IMR-90 (cell line): Measurements from ENCODE around the gene AKNA. TPM values are rescaled to one million over a fixed set of nuclear protein-coding genes. Genes with fewer than 3 reads are reported as not detected.

Source experiments
- ATAC-seq: fragments of 200-7000 bp; cut with Tn5 transposase; 2 replicates; pipeline ENCODE4 v1.9.1; 2020; ENCODE audit warnings: low read depth, mild to moderate bottlenecking, moderate library complexity
- BruUV-seq: library from RNA; stranded (reverse); fragments of 400-500 nt; replicated peaks from 2 replicates; lab custom pipeline; 2021; lab: Mats Ljungman, UMichigan
- CTCF ChIA-PET: fragments of 300-600 bp; formaldehyde crosslinking; extraction: SDS; loops from one replicate; lab custom pipeline; 2021; ENCODE audit warnings: antibody characterized with exemption; lab: Yijun Ruan, JAX
- POLR2A ChIA-PET: fragments of 300-600 bp; sonication (Branson Sonifier 250); formaldehyde crosslinking; loops from one replicate; lab custom pipeline; 2022; ENCODE audit warnings: antibody characterized with exemption; ENCODE audit not compliant: unreplicated experiment; lab: Charles Lee
- DNase-seq: peaks from one replicate; pipeline ENCODE4 v3.0.0; 2013
- H2AFZ ChIP-seq: replicated peaks from 2 replicates; pipeline ENCODE3; 2013; ENCODE audit warnings: low read length, mild to moderate bottlenecking; ENCODE audit not compliant: poor library complexity
- H2AK5ac ChIP-seq: 2 replicates; pipeline ENCODE4 v1.6.1; 2013; ENCODE audit warnings: low read depth, low read length, inconsistent platforms
- H2AK9ac ChIP-seq: replicated peaks from 2 replicates; pipeline ENCODE3; 2013; ENCODE audit warnings: mild to moderate bottlenecking, low read depth, low read length, moderate library complexity; ENCODE audit not compliant: poor library complexity
- H2BK120ac ChIP-seq: 2 replicates; pipeline ENCODE4 v1.6.1; 2013; ENCODE audit warnings: low read depth, low read length, inconsistent platforms
- H2BK15ac ChIP-seq: 3 replicates; pipeline ENCODE4 v1.6.1; 2013; ENCODE audit warnings: low read depth, low read length, inconsistent platforms
- H2BK20ac ChIP-seq: 2 replicates; pipeline ENCODE4 v1.6.1; 2013; ENCODE audit warnings: low read depth, mild to moderate bottlenecking, inconsistent platforms, low read length, moderate library complexity
- H2BK5ac ChIP-seq: 2 replicates; pipeline ENCODE4 v1.6.1; 2013; ENCODE audit warnings: mild to moderate bottlenecking, low read depth, low read length, inconsistent platforms; ENCODE audit not compliant: poor library complexity, severe bottlenecking
- H3K14ac ChIP-seq: replicated peaks from 2 replicates; pipeline ENCODE4 v1.6.1; 2013; ENCODE audit warnings: low read depth, low read length, inconsistent platforms
- H3K18ac ChIP-seq: 2 replicates; pipeline ENCODE4 v1.6.1; 2013; ENCODE audit warnings: low read depth, low read length, control low read depth
- H3K23ac ChIP-seq: 2 replicates; pipeline ENCODE4 v1.6.1; 2013; ENCODE audit warnings: low read depth, low read length, inconsistent platforms
- H3K27ac ChIP-seq: 2 replicates; pipeline ENCODE4 v1.5.1; 2013; ENCODE audit warnings: mild to moderate bottlenecking, control low read depth, low read length; ENCODE audit not compliant: insufficient read depth
- H3K27me3 ChIP-seq: 2 replicates; pipeline ENCODE4 v1.6.1; 2013; ENCODE audit warnings: low read length; ENCODE audit not compliant: control insufficient read depth, insufficient read depth
- H3K36me3 ChIP-seq: 2 replicates; pipeline ENCODE4 v1.6.1; 2013; ENCODE audit warnings: low read length, mixed read lengths; ENCODE audit not compliant: control insufficient read depth, insufficient read depth
- H3K4ac ChIP-seq: 2 replicates; pipeline ENCODE4 v1.6.1; 2013; ENCODE audit warnings: low read depth, low read length, inconsistent platforms
- H3K4me1 ChIP-seq: 2 replicates; pipeline ENCODE4 v1.6.1; 2013; ENCODE audit warnings: low read length, mixed read lengths; ENCODE audit not compliant: control insufficient read depth, insufficient read depth
- H3K4me2 ChIP-seq: 2 replicates; pipeline ENCODE4 v1.6.1; 2013; ENCODE audit warnings: low read depth, mild to moderate bottlenecking, control low read depth, low read length, moderate library complexity
- H3K4me3 ChIP-seq: 2 replicates; pipeline ENCODE4 v1.5.1; 2013; ENCODE audit warnings: low read depth, mild to moderate bottlenecking, control low read depth, low read length, moderate library complexity; ENCODE audit not compliant: insufficient read depth
- H3K56ac ChIP-seq: 2 replicates; pipeline ENCODE4 v1.6.1; 2013; ENCODE audit warnings: low read length, inconsistent platforms; ENCODE audit not compliant: insufficient read depth; ENCODE audit errors: extremely low read depth
- H3K79me1 ChIP-seq, 2 experiments: 2 replicates each; pipeline ENCODE4 v1.6.1; 2013; ENCODE audit warnings: low read length in 2 of 2, inconsistent platforms in 1 of 2, low read depth in 1 of 2
- H3K9ac ChIP-seq: 2 replicates; pipeline ENCODE4 v1.6.1; 2013; ENCODE audit warnings: low read depth, low read length, control low read depth
- H3K9me1 ChIP-seq: 2 replicates; pipeline ENCODE4 v1.6.1; 2013; ENCODE audit warnings: low read length, inconsistent platforms; ENCODE audit not compliant: insufficient read depth
- H3K9me3 ChIP-seq: 2 replicates; pipeline ENCODE4 v1.6.1; 2013; ENCODE audit warnings: low read length; ENCODE audit not compliant: control insufficient read depth, insufficient read depth
- H4K20me1 ChIP-seq: 2 replicates; pipeline ENCODE4 v1.6.1; 2013; ENCODE audit warnings: low read length, inconsistent platforms; ENCODE audit not compliant: insufficient read depth
- H4K5ac ChIP-seq: 2 replicates; pipeline ENCODE4 v1.6.1; 2013; ENCODE audit warnings: mild to moderate bottlenecking, low read depth, low read length, control low read depth
- H4K8ac ChIP-seq, 2 experiments: 2 replicates each; pipeline ENCODE4 v1.6.1; 2013; ENCODE audit warnings: low read depth in 2 of 2, low read length in 2 of 2, control low read depth in 1 of 2, inconsistent platforms in 1 of 2
- H4K91ac ChIP-seq: 2 replicates; pipeline ENCODE4 v1.6.1; 2013; ENCODE audit warnings: low read depth, low read length, inconsistent platforms; ENCODE audit not compliant: insufficient read depth
- CEBPB ChIP-seq: IDR thresholded peaks from 2 replicates; pipeline ENCODE4 v1.6.1; 2012; ENCODE audit warnings: low read depth, low read length, improper control_type of control experiment
- CHD1 ChIP-seq: IDR thresholded peaks from 2 replicates; pipeline ENCODE4 v1.6.1; 2012; ENCODE audit warnings: low read depth, low read length, improper control_type of control experiment
- ELK1 ChIP-seq: fragments of 150-350 bp; IDR thresholded peaks from 2 replicates; pipeline ENCODE4 v1.6.1; 2016; ENCODE audit warnings: low read depth, mild to moderate bottlenecking, low read length, moderate library complexity, borderline replicate concordance
- MAFK ChIP-seq: IDR thresholded peaks from 2 replicates; pipeline ENCODE4 v1.6.1; 2012; ENCODE audit warnings: low read depth, low read length, improper control_type of control experiment
- MXI1 ChIP-seq: IDR thresholded peaks from 2 replicates; pipeline ENCODE4 v1.6.1; 2012; ENCODE audit warnings: low read depth, mild to moderate bottlenecking, low read length, moderate library complexity, borderline replicate concordance
- NFE2L2 ChIP-seq: fragments of 150-350 bp; IDR thresholded peaks from 2 replicates; pipeline ENCODE4 v1.6.1; 2016; ENCODE audit warnings: low read depth, mild to moderate bottlenecking, low read length
- POLR2A ChIP-seq: IDR thresholded peaks from 2 replicates; pipeline ENCODE4 v1.6.1; 2012; ENCODE audit warnings: mild to moderate bottlenecking, low read depth, low read length
- RAD21 ChIP-seq: IDR thresholded peaks from 2 replicates; pipeline ENCODE4 v1.6.1; 2012; ENCODE audit warnings: low read length, improper control_type of control experiment
- RFX5 ChIP-seq: IDR thresholded peaks from 2 replicates; pipeline ENCODE4 v1.8.0; 2012; ENCODE audit warnings: low read depth, mild to moderate bottlenecking, low read length, moderate library complexity
- WGBS, 2 experiments: methylation state at CpG; one replicate each; pipeline versions ENCODE4 v1.1.5 to v1.1.7; 2013; ENCODE audit warnings: missing lambda C conversion rate in 2 of 2; ENCODE audit not compliant: insufficient read length in 1 of 2; ENCODE audit errors: extremely low coverage in 2 of 2; 5-methylcytosine and 5-hydroxymethylcytosine counted together
- dilution Hi-C: fragments of 300-500 bp; cut with HindIII; formaldehyde crosslinking; loops from one replicate; pipeline ENCODE4 v1.14.3; 2018; ENCODE audit warnings: low sequenced_read_pairs; ENCODE audit not compliant: unreplicated experiment
- in situ Hi-C: fragments of 300-500 bp; cut with MboI; formaldehyde crosslinking; loops from 3 replicates; pipeline ENCODE4 v1.14.3; 2019; ENCODE audit warnings: low sequenced_read_pairs, inconsistent platforms, mixed read lengths
- intact Hi-C: fragments of 100-400 bp; cut with micrococcal nuclease; formaldehyde crosslinking; loops from 2 replicates; pipeline ENCODE4 v1.10.0; 2022
- polyA plus RNA-seq, 3 experiments: library from polyadenylated mRNA; depleted of rRNA; stranded (reverse); fragments of >200 nt; gene quantifications; 2 replicates each; pipeline ENCODE4 v1.2.3, GENCODE V29; 2012; ENCODE audit warnings: low replicate concordance in 1 of 3
- total RNA-seq: library from RNA; depleted of rRNA; stranded (reverse); fragments of >200 nt; gene quantifications from 2 replicates; pipeline ENCODE4 v1.2.3, GENCODE V29; 2012

AKNA gene
- total and polyA plus RNA-seq, 2 of the 4 experiments (the other 2 are of a cell fraction) = 2.7 to 7.3 TPM

GRCh38 chr9:114395768-114396167 is 8.0 kb upstream of the AKNA start:
- BruUV-seq = no TSS peak
- no peak overlapping the region for H3K4me3 ChIP-seq
- no peaks in the 10 kb centered on the region for H3K9me3 ChIP-seq
- H3K27me3 ChIP-seq = no peaks in the 10 kb centered on the region
- H4K20me1 ChIP-seq = no peaks in the 10 kb centered on the region
- H3K14ac ChIP-seq = peak overlapping the region; percentile 50
- H2BK120ac ChIP-seq = peak overlapping the region; percentile 96
- ATAC-seq (no peak), DNase-seq (no peak)
- intact Hi-C loops = loop anchor here (2.0 kb wide), 1 partner anchor 57 kb away; no protein-coding TSS in a partner anchor
- no peak overlapping the region; a peak in 1 of 4 replicates for H4K8ac ChIP-seq
- ChIA-PET CTCF (interaction anchor here (0.6 to 2.1 kb wide), 3 partner anchors 10 to 313 kb away, joined by 3 to 6 read pairs (median 5); no protein-coding TSS in a partner anchor), POLR2A (interaction anchor here (0.6 to 1.0 kb wide), 2 partner anchors 10 to 317 kb away, joined by 3 to 8 read pairs; no protein-coding TSS in a partner anchor)
- peak overlapping the region; percentile 60; the same call in 1 of the 2 replicates for H3K4ac ChIP-seq
- dilution Hi-C loops = no loop called here
- 0 out of 3 replicates have a peak overlapping the region, but pooled peaks have one; percentile 68 for H2BK15ac ChIP-seq
- peaks cover 8% of the 10 kb centered on the region; the same call in 1 of the 2 replicates for H3K4me1 ChIP-seq
- H3K56ac ChIP-seq = no peak overlapping the region; the same call in 1 of the 2 replicates
- H3K36me3 ChIP-seq = no peaks in the 10 kb centered on the region
- in situ Hi-C loops = no loop called here
- no CpG with 5 or more reads among the region's 5 CpGs for WGBS, 2 experiments
- H2AK5ac ChIP-seq = peak overlapping the region; percentile 70; the same call in 1 of the 2 replicates
- H3K27ac ChIP-seq = no peak overlapping the region
- H2AFZ ChIP-seq = no peak overlapping the region
- no peak overlapping the region for H3K9ac ChIP-seq
- TF ChIP-seq POLR2A = no peak
- no peak for TF ChIP-seq MXI1
- no peak for TF ChIP-seq MAFK
- no peak for TF ChIP-seq RAD21
- no peak for TF ChIP-seq NFE2L2
- TF ChIP-seq RFX5 = no peak
- TF ChIP-seq ELK1 = no peak
- no peak for TF ChIP-seq CEBPB
- no peak for TF ChIP-seq CHD1
- no peak overlapping the region; the same call in 1 of the 2 replicates for H4K5ac ChIP-seq
- H3K4me2 ChIP-seq = no peak overlapping the region
- no peak overlapping the region for H2BK5ac ChIP-seq
- H3K9me1 ChIP-seq = no peaks in the 10 kb centered on the region
- peak overlapping the region; percentile 54 for H2BK20ac ChIP-seq
- H3K79me1 ChIP-seq = peaks cover 3 to 9% of the 10 kb centered on the region in 2 experiments; a peak in 1 of 4 replicates
- H2AK9ac ChIP-seq = no peak overlapping the region
- peak overlapping the region; percentile 76; the same call in 1 of the 2 replicates for H3K23ac ChIP-seq
- H4K91ac ChIP-seq = no peak overlapping the region; the same call in 1 of the 2 replicates
- H3K18ac ChIP-seq = no peak overlapping the region
